GM13976 (cell line): ENCODE results near the gene HAUS6.

ENCODE experiments used
- DNase-seq: peaks from one replicate; pipeline ENCODE4 v3.0.0; 2012; ENCODE audit warnings: low spot score
- in situ Hi-C: fragments of 300-500 bp; cut with MboI; formaldehyde crosslinking; loops from one replicate; pipeline ENCODE4 v1.12.0; 2022; ENCODE audit warnings: low sequenced_read_pairs, mixed read lengths, inconsistent platforms; ENCODE audit not compliant: unreplicated experiment
- TF ChIP-seq, protein P1 (sequence below): IDR thresholded peaks from 2 replicates; pipeline ENCODE4 v1.5.1; 2012; ENCODE audit warnings: borderline replicate concordance, mild to moderate bottlenecking; ENCODE audit not compliant: insufficient read depth; ENCODE audit errors: extremely low read depth, missing control alignments, control extremely low read depth

HAUS6 gene

GRCh38 chr9:19140259-19140658 lies 37.6 kb upstream of the HAUS6 start:
- in situ Hi-C loops, result no loop called here
- TF ChIP-seq, protein P1, sequence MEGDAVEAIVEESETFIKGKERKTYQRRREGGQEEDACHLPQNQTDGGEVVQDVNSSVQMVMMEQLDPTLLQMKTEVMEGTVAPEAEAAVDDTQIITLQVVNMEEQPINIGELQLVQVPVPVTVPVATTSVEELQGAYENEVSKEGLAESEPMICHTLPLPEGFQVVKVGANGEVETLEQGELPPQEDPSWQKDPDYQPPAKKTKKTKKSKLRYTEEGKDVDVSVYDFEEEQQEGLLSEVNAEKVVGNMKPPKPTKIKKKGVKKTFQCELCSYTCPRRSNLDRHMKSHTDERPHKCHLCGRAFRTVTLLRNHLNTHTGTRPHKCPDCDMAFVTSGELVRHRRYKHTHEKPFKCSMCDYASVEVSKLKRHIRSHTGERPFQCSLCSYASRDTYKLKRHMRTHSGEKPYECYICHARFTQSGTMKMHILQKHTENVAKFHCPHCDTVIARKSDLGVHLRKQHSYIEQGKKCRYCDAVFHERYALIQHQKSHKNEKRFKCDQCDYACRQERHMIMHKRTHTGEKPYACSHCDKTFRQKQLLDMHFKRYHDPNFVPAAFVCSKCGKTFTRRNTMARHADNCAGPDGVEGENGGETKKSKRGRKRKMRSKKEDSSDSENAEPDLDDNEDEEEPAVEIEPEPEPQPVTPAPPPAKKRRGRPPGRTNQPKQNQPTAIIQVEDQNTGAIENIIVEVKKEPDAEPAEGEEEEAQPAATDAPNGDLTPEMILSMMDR, result no peak
- DNase-seq, result no peak

- DNase-seq, result no peak
- TF ChIP-seq, protein P1, result no peak
- in situ Hi-C loops, result no loop called here
Observed at GRCh38 chr9:19138084-19138483, 35.4 kb upstream of the HAUS6 start.

- TF ChIP-seq, protein P1, result no peak
- in situ Hi-C loops, result no loop called here
- DNase-seq, result no peak
Observed at GRCh38 chr9:19137282-19137681, 34.6 kb upstream of the HAUS6 start.

GRCh38 chr9:19136129-19136528 lies 33.4 kb upstream of the HAUS6 start:
- in situ Hi-C loops, result no loop called here
- TF ChIP-seq, protein P1, result no peak
- no peak for DNase-seq

DNA sequence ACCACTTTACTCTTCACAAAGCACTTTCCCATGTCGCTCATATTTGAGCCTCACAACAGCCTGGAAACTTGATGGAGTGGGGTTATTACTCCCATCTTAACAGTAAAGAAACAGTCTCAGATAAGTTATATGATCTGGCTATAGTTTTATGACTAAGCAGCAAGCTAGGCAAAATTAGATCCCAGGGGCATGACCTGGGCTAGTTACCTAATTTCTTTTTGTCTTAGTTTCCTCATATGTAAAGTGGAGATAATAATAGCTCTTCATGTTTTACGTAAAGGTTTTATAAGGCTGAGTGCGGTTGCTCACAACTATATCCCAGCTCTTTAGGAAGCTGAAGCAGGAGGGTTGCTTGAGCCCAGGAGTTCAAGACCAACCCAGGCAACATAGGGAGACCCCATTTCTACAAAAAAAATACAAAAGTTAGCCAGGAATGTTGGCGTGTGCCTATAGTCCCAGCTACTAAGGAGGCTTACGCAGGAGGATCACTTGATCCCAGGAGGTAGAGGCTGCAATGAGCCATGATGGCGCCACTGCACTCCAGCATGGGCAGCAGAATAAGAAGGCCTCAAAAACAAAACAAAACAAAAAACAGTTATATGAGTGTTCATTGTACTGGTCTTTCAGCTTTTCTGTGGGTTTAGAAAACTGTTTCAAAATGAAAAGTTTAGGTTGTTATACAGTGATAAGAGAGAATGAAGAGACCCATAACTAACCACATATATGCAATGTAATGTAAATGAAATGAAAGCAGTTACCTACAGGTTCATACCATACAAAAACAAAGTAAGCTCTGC lies 31.0 kb upstream of the HAUS6 start:
- no peak for DNase-seq
- TF ChIP-seq, protein P1, result no peak
- in situ Hi-C loops, result no loop called here

GRCh38 chr9:19130436-19130835 lies 27.7 kb upstream of the HAUS6 start:
- in situ Hi-C loops, result no loop called here
- DNase-seq, result no peak
- TF ChIP-seq, protein P1, result no peak

- in situ Hi-C loops, result no loop called here
- TF ChIP-seq, protein P1, result no peak
- no peak for DNase-seq
Observed at GRCh38 chr9:19127871-19128500, 25.3 kb upstream of the HAUS6 start.
